GM12891 (cell line): ENCODE data around the gene TRMT10A.
A peak's percentile ranks its signal among the peaks of the same experiment; 100 is the strongest.
"Not testable (repeated sequence)": the region's sequence is repeated elsewhere in the genome, so short reads cannot be mapped to it uniquely, and the experiment has no call there.

Experiments
- DNase-seq: peaks from one replicate; pipeline ENCODE4 v3.0.0; 2011; ENCODE audit warnings: low spot score; ENCODE audit not compliant: insufficient read length
- FAIRE-seq: peaks from 2 replicates; lab custom pipeline; 2011; peaks lifted over from hg19 to GRCh38; lab: Jason Lieb, UNC
- PAX5 ChIP-seq: IDR thresholded peaks from 2 replicates; pipeline ENCODE4 v1.6.1; 2011; ENCODE audit warnings: low read length, moderate library complexity, mild to moderate bottlenecking; ENCODE audit not compliant: insufficient read depth, severe bottlenecking
- POLR2A ChIP-seq: IDR thresholded peaks from 2 replicates; pipeline ENCODE4 v1.6.1; 2011; ENCODE audit warnings: low read depth, low read length, control low read depth
- POLR2AphosphoS5 ChIP-seq: IDR thresholded peaks from 2 replicates; pipeline ENCODE4 v1.6.1; 2011; ENCODE audit warnings: low read depth, low read length, control low read depth
- POU2F2 ChIP-seq: IDR thresholded peaks from 2 replicates; pipeline ENCODE4 v1.6.1; 2011; ENCODE audit warnings: low read depth, mild to moderate bottlenecking, control low read depth, low read length, moderate library complexity
- SPI1 ChIP-seq: IDR thresholded peaks from 2 replicates; pipeline ENCODE4 v1.6.1; 2011; ENCODE audit warnings: low read depth, low read length, control low read depth
- TAF1 ChIP-seq: IDR thresholded peaks from 2 replicates; pipeline ENCODE4 v1.6.1; 2011; ENCODE audit warnings: low read depth, low read length, control low read depth

The TRMT10A gene

DNA sequence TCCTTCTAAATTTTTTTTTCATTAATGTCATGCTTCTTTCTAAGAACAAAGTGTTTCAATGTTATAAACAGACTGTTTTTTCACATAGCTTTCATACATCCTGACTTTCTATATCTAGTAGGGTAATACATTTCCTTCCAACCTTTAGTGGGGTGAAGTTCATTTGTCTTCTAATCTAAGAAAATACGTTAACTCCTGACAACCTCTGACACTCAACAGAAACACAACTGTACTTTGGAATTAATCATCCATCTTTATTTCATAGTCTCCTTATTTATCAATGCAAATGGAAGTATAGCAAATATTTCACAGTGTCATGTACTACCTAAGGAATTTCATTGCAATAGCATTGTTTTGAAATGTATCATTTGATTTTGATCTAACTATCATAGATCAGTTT, 8.0 kb upstream of the TRMT10A start:
- TF ChIP-seq PAX5 (no peak), SPI1 (no peak), POLR2A (no peak), POU2F2 (no peak), TAF1 (no peak)
- no peak for DNase-seq
- FAIRE-seq = no peak

- no peak for TF ChIP-seq POLR2A
- TF ChIP-seq POU2F2 = no peak
- no peak for TF ChIP-seq PAX5
- no peak for TF ChIP-seq SPI1
- TF ChIP-seq POLR2AphosphoS5 = no peak
- TF ChIP-seq TAF1 = no peak
- no peak for DNase-seq
- FAIRE-seq = no peak
Measured at GRCh38 chr4:99564921-99565320, 1.1 kb upstream of the TRMT10A start.

GRCh38 chr4:99552872-99553271, 11.0 kb downstream of the TRMT10A start:
- DNase-seq (no peak), FAIRE-seq (no peak)
- TF ChIP-seq TAF1 (no peak), PAX5 (no peak)

GRCh38 chr4:99540277-99540939, 23.4 kb downstream of the TRMT10A start:
- FAIRE-seq (no peak), DNase-seq (no peak)
- no peak for TF ChIP-seq PAX5
- TF ChIP-seq POU2F2 = no peak
- TF ChIP-seq TAF1 = no peak
- no peak for TF ChIP-seq SPI1
- TF ChIP-seq POLR2AphosphoS5 = no peak
- no peak for TF ChIP-seq POLR2A

DNA sequence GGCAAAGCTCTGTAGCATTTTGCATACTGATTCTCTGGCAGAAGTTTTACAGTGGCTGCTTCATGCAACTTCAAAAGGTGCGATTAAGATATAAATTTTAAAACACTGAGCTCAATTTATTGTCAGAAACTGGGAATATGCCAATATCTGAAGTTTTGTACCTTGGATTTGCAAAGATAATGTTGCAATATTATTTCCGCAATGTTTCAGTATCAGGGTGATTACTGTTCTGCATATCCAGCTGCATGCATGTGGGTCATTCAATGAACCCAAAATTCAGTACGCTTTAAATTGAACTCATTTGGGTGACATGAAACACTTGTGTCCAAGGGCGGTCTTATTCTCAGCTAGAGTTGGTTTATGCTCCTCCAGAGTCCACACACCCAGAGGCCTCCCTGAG, 26.2 kb downstream of the TRMT10A start:
- DNase-seq = no peak
- no peak for FAIRE-seq
- TF ChIP-seq SPI1 = no peak
- TF ChIP-seq POLR2AphosphoS5 = no peak
- no peak for TF ChIP-seq PAX5
- no peak for TF ChIP-seq TAF1
- no peak for TF ChIP-seq POLR2A
- TF ChIP-seq POU2F2 = no peak

GRCh38 chr4:99536848-99537247, 27.0 kb downstream of the TRMT10A start:
- TF ChIP-seq POLR2A = no peak
- no peak for FAIRE-seq

DNA sequence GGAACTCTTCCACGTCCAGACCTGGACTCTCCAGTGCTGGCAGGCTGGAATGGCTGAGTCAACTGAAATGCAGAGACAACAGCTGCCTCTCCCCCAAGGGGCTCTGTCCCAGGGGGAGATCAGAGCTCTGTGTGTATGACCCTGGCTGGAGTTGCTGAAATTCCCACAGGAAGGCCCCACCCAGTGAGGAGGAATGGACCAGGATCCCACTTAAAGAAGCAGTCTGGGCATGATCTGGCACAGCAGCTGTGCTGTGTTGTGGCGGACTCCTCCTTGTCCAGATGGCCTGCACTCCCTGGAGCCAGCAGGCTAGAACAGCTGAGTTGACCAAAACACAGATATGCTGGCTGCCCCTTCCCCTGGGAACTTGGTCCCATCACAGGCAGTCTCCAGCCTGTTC, 27.6 kb downstream of the TRMT10A start:
- no peak for FAIRE-seq
- TF ChIP-seq PAX5 = no peak
- TF ChIP-seq POLR2A = no peak
- TF ChIP-seq POLR2AphosphoS5 = no peak
- no peak for TF ChIP-seq SPI1
- no peak for TF ChIP-seq TAF1
- no peak for DNase-seq

More at GRCh38 chr4:99536848-99537247, 27.0 kb downstream of the TRMT10A start:
- DNase-seq = no peak

- DNase-seq, FAIRE-seq: not testable (repeated sequence)
Measured at GRCh38 chr4:99534699-99535098, 29.1 kb downstream of the TRMT10A start.

GRCh38 chr4:99529956-99530355, 33.9 kb downstream of the TRMT10A start:
- no peak for DNase-seq
- no peak for FAIRE-seq
- no peak for TF ChIP-seq POLR2AphosphoS5

DNA sequence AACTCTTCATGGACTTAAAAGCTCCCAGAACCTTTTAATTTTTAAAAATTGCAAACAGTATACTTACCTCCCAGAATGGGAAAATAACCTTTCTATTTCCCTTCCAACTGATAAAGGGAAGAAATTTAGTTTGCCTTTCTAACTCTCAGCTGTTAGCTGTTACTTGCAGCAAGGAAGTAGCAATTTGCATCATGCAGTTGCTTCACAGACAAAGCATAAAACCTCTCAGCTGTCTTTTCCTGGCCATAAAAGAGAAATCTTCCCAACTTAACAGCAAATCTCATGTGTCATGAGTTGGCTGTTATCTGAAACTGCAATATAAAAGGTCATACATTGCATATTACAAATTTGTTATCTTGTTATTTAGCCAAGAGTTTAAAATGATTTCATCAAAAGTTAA, 34.6 kb downstream of the TRMT10A start:
- no peak for FAIRE-seq
- TF ChIP-seq POLR2A (no peak), POLR2AphosphoS5 (no peak), PAX5 (no peak), TAF1 (no peak), SPI1 (no peak), POU2F2 (no peak)
- no peak for DNase-seq

GRCh38 chr4:99518601-99519295, 45.1 kb downstream of the TRMT10A start:
- FAIRE-seq = no peak

More at GRCh38 chr4:99518601-99519295, 45.1 kb downstream of the TRMT10A start:
- TF ChIP-seq POLR2AphosphoS5 (no peak), POLR2A (no peak), PAX5 (no peak), SPI1 (peak; percentile 49), POU2F2 (no peak), TAF1 (no peak)
- no peak for DNase-seq
